Measurements from ENCODE around the gene APEX2. TPM values are rescaled to one million over a fixed set of nuclear protein-coding genes. Genes with fewer than 3 reads are reported as not detected.
A peak's percentile ranks its signal among the peaks of the same experiment; 100 is the strongest.
"Not testable (repeated sequence)": the region's sequence is repeated elsewhere in the genome, so short reads cannot be mapped to it uniquely, and the experiment has no call there.

Gene APEX2
- polyA plus RNA-seq, 1 donor = 11.3 TPM

DNA sequence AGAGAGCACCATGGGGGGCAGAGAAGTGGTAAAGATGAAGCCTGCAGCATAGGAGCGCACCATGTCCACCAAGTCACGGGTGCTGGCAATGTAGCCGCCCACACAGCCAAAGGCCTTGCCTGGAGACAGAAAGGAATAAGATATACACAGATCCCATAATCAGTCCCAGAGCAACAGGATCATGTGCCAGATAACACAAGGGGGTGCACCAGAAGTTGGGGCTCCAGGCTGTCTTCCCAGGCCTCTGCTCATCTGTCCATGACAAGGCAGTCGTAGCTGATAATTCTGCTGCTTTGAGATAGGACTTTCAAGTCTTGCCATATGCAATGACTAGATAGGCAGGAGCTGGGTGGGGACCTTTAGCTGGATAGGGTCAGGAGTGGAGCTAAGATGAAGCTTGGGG is 14.7 kb downstream of the APEX2 start:
- DNase-seq = no peak

- DNase-seq = no peak
Observed at GRCh38 chrX:55026143-55026542, 26.0 kb downstream of the APEX2 start.

DNA sequence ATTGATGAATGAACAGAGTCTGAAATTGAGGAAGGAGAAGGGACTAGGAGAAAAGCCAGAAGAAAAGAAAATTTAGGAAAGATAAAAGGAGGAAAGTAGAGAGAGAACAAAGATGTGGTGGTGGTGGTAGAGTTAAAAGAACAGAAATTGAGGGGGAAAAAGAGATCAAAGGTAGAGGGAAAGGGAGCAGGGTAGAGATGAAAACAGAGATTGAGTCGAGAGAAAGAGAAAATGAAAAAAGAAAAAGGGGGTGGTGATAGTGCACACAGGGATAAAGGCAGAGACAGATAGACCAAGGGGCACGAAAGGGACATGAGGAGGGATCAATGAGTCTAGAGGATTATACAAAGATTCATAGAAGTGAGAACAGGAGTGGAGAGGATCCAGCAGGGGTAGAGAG is 26.7 kb downstream of the APEX2 start:
- DNase-seq = no peak

GRCh38 chrX:55028040-55028439 is 27.9 kb downstream of the APEX2 start:
- DNase-seq = no peak

- DNase-seq = no peak
Observed at GRCh38 chrX:55028611-55029010, 28.4 kb downstream of the APEX2 start.

GRCh38 chrX:55029291-55029690 is 29.1 kb downstream of the APEX2 start:
- DNase-seq = no peak

DNA sequence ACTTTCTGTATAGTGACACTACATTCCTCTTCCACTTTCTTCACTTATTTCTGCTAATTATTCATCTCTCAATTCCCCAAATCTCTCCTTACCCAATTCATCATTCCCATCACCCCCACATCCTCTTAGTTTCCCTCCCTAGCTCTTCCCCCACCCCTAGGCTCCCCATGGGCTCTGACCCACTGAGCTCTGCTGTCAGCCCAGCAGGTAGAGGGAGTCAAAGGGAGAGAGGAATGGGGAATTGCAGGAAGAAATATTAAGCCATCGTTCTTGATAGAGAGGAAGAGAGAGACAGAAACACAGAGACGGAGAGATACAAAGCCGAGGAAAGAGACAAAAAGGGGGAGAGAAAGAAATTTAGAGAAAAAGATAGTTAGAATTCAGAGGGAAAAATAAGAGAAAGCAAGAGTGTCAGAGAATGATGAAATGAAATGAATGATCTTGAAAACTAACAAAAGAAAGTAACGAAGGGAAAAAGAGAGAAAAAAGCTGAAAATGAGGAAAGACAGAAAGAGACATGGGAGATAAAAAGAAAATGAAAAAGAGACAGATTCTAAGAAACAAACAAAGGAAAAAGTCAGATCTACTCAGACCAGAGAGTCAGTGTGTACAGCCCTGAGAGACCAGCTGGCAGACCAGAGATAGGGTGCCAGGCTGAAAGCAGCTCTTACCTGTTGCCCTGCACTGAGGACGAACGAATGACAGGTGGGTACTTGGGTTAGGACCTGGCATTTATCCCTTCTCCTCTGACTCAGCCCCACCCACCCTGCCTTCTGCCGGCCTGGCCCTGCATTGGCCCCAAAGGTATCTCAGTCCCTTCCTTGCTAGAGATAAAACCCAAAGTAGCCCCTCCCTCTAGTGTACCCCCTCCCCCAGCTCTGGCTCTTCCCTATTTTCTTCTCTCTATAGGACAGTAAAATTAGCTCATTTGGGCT is 30.4 kb downstream of the APEX2 start, which contains the start of gene ALAS2:
Gene ALAS2 (minus strand): TSS at position 707 of the 935 bp plus-strand sequence. CDS start 4,977 bp downstream, outside the sequence.
- DNase-seq = no peak

DNA sequence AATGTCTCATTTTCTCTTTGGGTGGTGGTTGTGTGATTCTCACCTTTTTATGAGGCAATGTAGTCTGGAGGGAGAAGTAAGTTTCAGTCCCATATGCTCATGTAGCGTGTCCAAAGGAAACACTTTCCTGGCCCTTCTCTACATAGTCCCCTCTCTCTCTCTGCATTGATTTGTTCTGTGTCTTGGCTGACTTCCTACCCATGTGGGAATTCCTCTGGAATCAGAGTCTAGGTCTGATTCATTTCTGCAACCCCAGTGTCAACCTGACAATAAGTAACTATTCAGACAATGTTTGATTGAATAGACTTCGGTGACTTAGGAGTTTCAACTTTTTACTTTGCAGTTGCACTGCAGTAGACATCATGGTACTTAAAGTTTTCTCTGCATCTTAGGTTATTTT is 33.3 kb downstream of the APEX2 start:
- no peak for DNase-seq

DNA sequence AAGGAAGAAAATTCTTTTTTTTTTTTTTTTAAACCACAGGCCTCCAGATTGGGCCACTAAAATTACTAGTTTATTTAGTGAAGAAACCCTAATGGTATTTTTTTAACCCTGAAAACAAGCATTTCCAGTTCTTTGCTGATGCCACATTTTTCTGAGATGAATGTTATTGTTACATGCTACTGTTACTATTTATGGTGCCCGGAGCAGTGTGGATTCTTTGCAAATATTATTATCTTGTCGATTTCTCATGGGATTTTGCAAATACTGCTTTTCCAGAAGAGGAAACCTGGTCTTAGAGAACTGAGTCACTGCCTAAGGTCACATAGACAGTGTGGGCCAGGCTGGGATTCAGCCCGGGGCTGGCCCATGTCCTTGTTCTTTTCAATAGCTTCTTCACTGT is 39.3 kb downstream of the APEX2 start:
- DNase-seq = no peak

DNA sequence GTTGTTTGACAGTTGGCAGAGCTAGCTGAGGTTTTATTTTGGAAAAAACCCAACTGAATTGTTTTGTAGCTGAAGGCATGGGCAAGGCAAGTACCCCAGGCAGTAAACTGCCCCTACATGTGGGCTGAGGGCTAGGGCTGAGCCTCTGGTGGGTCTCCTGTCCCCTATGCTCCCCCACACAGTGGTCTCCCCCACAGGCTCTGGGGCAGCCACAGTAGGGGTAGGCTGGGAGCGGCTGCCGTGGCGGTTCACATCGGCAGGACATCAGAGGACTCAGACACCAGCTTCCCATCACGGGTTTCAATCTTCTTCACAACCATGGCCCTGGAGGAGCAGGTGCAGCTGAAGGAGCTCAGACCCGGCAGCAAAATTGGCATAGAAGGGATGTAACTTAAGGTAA is 41.4 kb downstream of the APEX2 start:
- no peak for DNase-seq

- not testable (repeated sequence) for DNase-seq
Observed at GRCh38 chrX:55050599-55050998, 50.4 kb downstream of the APEX2 start.

GRCh38 chrX:55056820-55057674 is 56.9 kb downstream of the APEX2 start:
- DNase-seq = no peak

GRCh38 chrX:55057675-55058249 is 57.6 kb downstream of the APEX2 start:
- DNase-seq = peak; percentile 15

Other genes with a start within 250 kb of the APEX2 start
- 0.80 TPM for gene ITIH6, start 202.1 kb upstream of the APEX2 start, polyA plus RNA-seq (ENCODE audit: insufficient read length)
- gene MAGED2, start 192.6 kb upstream of the APEX2 start, polyA plus RNA-seq (ENCODE audit: insufficient read length) = 988 TPM
- gene TRO, start 79.5 kb upstream of the APEX2 start, polyA plus RNA-seq (ENCODE audit: insufficient read length) = 127 TPM
- 1.1 TPM for gene PFKFB1, start 6.2 kb upstream of the APEX2 start, polyA plus RNA-seq (ENCODE audit: insufficient read length)
- 14.7 TPM for gene ALAS2, start 30.6 kb downstream of the APEX2 start, polyA plus RNA-seq (ENCODE audit: insufficient read length)
- gene PAGE2B, start 74.7 kb downstream of the APEX2 start, polyA plus RNA-seq (ENCODE audit: insufficient read length) = not detected
- not detected for gene PAGE2, start 88.7 kb downstream of the APEX2 start, polyA plus RNA-seq (ENCODE audit: insufficient read length)
- gene PAGE5, start 220.0 kb downstream of the APEX2 start, polyA plus RNA-seq (ENCODE audit: insufficient read length) = not detected

All from hindlimb muscle (tissue), 1 donor.